GM23338 (cell line): ENCODE measurements around the gene GRID1.

Source experiments
- CREB1 ChIP-seq: fragments of 250-450 bp; sonication (Bioruptor Pico); IDR thresholded peaks from 2 replicates; pipeline ENCODE4 v1.5.0; 2020; ENCODE audit warnings: low read depth, mild to moderate bottlenecking, moderate library complexity
- ETS1 ChIP-seq: IDR thresholded peaks from 2 replicates; pipeline ENCODE4 v1.6.1; 2016; ENCODE audit warnings: antibody characterized with exemption
- EZH2 ChIP-seq: fragments of 200-600 bp; sonication (generic); IDR thresholded peaks from one replicate; pipeline ENCODE4 v1.8.0; 2017; ENCODE audit warnings: antibody characterized with exemption, mild to moderate bottlenecking, low read depth; ENCODE audit not compliant: unreplicated experiment
- EZH2phosphoT487 ChIP-seq: fragments of 200-600 bp; sonication (generic); IDR thresholded peaks from one replicate; pipeline ENCODE4 v1.8.1; 2018; ENCODE audit warnings: antibody characterized with exemption; ENCODE audit not compliant: unreplicated experiment
- JUNB ChIP-seq: IDR thresholded peaks from one replicate; pipeline ENCODE4 v1.6.1; 2016; ENCODE audit warnings: antibody characterized with exemption; ENCODE audit not compliant: unreplicated experiment
- NANOG ChIP-seq: IDR thresholded peaks from 2 replicates; pipeline ENCODE4 v1.6.1; 2016; ENCODE audit warnings: antibody characterized with exemption, borderline replicate concordance
- POLR2AphosphoS5 ChIP-seq: IDR thresholded peaks from 2 replicates; pipeline ENCODE4 v1.6.1; 2016; ENCODE audit warnings: antibody characterized with exemption, low read depth
- REST ChIP-seq: IDR thresholded peaks from one replicate; pipeline ENCODE4 v1.6.1; 2018; ENCODE audit warnings: antibody characterized with exemption; ENCODE audit not compliant: unreplicated experiment
- ZNF114 ChIP-seq: fragments of 250-450 bp; sonication (Bioruptor Pico); IDR thresholded peaks from 2 replicates; pipeline ENCODE4 v1.5.0; 2020; ENCODE audit warnings: mild to moderate bottlenecking, moderate library complexity
- ZNF331 ChIP-seq: fragments of 250-450 bp; sonication (Bioruptor Pico); IDR thresholded peaks from 2 replicates; pipeline ENCODE4 v1.5.0; 2020; ENCODE audit warnings: low read depth, mild to moderate bottlenecking, moderate library complexity
- ZNF462 ChIP-seq: fragments of 250-450 bp; sonication (Bioruptor Pico); IDR thresholded peaks from 2 replicates; pipeline ENCODE4 v1.5.0; 2020; ENCODE audit warnings: mild to moderate bottlenecking, moderate library complexity
- TF ChIP-seq, protein P1 (sequence below), 2 experiments: fragments of 200-600 bp in 1 of 2; sonication (generic) in 1 of 2; conservative IDR thresholded peaks; 2 replicates each; pipeline versions ENCODE4 v1.5.1 to v1.6.1; 2016 to 2017; ENCODE audit warnings: antibody characterized with exemption in 2 of 2, low read depth in 2 of 2, mild to moderate bottlenecking in 2 of 2, moderate library complexity in 1 of 2

DNA sequence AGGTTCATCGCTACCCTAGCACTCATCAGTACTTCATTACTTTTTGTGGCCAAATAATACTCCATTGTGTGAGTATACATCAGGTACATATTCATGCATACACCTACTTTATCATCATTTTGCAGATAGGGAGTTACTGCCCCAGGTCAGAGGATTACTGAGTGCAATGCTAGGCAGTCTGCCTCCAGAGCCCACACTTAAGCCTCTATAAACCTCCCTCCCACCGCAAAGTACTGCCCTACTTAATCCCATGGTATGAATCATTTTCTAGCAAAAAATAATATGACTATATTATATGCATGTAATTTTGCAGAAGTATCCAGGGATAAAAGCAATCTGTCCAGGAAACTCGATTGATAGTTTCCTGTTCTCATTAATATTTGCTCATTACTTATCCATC lies 194.3 kb downstream of the GRID1 start:
- TF ChIP-seq, protein P1, sequence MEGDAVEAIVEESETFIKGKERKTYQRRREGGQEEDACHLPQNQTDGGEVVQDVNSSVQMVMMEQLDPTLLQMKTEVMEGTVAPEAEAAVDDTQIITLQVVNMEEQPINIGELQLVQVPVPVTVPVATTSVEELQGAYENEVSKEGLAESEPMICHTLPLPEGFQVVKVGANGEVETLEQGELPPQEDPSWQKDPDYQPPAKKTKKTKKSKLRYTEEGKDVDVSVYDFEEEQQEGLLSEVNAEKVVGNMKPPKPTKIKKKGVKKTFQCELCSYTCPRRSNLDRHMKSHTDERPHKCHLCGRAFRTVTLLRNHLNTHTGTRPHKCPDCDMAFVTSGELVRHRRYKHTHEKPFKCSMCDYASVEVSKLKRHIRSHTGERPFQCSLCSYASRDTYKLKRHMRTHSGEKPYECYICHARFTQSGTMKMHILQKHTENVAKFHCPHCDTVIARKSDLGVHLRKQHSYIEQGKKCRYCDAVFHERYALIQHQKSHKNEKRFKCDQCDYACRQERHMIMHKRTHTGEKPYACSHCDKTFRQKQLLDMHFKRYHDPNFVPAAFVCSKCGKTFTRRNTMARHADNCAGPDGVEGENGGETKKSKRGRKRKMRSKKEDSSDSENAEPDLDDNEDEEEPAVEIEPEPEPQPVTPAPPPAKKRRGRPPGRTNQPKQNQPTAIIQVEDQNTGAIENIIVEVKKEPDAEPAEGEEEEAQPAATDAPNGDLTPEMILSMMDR (conservative IDR thresholded peaks at IDR 0.05; ENCODE audit: low read depth in 2 of 2) = no peak
- TF ChIP-seq POLR2AphosphoS5 (no peak), REST (no peak), EZH2phosphoT487 (no peak), EZH2 (no peak), ZNF114 (CRISPR knock-in tag) (no peak), CREB1 (no peak), JUNB (no peak), NANOG (no peak), ZNF462 (CRISPR knock-in tag) (no peak), ETS1 (no peak), ZNF331 (CRISPR knock-in tag) (no peak)
